ENCODE data around the gene ACTMAP. TPM values are rescaled to one million over a fixed set of nuclear protein-coding genes. Genes with fewer than 3 reads are reported as not detected.

Gene ACTMAP
- total and polyA plus RNA-seq, 9 of the 15 experiments (the other 6 are each of a cell fraction or from before 2014, with no cell fraction given): 1.7 to 16.6 (median 4.9) TPM

- TF ChIP-seq, protein P1, sequence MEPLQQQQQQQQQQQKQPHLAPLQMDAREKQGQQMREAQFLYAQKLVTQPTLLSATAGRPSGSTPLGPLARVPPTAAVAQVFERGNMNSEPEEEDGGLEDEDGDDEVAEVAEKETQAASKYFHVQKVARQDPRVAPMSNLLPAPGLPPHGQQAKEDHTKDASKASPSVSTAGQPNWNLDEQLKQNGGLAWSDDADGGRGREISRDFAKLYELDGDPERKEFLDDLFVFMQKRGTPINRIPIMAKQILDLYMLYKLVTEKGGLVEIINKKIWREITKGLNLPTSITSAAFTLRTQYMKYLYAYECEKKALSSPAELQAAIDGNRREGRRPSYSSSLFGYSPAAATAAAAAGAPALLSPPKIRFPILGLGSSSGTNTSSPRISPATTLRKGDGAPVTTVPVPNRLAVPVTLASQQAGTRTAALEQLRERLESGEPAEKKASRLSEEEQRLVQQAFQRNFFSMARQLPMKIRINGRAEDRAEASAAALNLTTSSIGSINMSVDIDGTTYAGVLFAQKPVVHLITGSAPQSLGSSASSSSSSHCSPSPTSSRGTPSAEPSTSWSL (CRISPR knock-in tag; IDR thresholded peaks at IDR 0.05; ENCODE audit: borderline replicate concordance): no peak
- TF ChIP-seq NFRKB (IDR thresholded peaks at IDR 0.05; ENCODE audit: low read depth): no peak
- TF ChIP-seq, protein P2, sequence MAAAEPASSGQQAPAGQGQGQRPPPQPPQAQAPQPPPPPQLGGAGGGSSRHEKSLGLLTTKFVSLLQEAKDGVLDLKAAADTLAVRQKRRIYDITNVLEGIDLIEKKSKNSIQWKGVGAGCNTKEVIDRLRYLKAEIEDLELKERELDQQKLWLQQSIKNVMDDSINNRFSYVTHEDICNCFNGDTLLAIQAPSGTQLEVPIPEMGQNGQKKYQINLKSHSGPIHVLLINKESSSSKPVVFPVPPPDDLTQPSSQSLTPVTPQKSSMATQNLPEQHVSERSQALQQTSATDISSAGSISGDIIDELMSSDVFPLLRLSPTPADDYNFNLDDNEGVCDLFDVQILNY (CRISPR knock-in tag; IDR thresholded peaks at IDR 0.05): no peak
- TF ChIP-seq ZFX (CRISPR knock-in tag; IDR thresholded peaks at IDR 0.05): 0 out of 2 replicates have a peak, but pooled peaks have one; percentile 18
- TF ChIP-seq TAF1 (IDR thresholded peaks at IDR 0.05; ENCODE audit: control insufficient read depth, extremely low read depth, insufficient read depth, low read length, severe bottlenecking): peak; percentile 41
- TF ChIP-seq GTF2A2 (tag; IDR thresholded peaks at IDR 0.05): no peak
- peak; percentile 69 for TF ChIP-seq ZBTB7A (IDR thresholded peaks at IDR 0.05; ENCODE audit: borderline replicate concordance, control insufficient read depth, low read depth, low read length)
- TF ChIP-seq ZNF121 (CRISPR knock-in tag; conservative IDR thresholded peaks at IDR 0.05): no peak
- TF ChIP-seq ZNF717 (CRISPR knock-in tag; IDR thresholded peaks at IDR 0.05): no peak
- peak; percentile 9; the same call in 1 of the 2 replicates for TF ChIP-seq POLR2AphosphoS5 (IDR thresholded peaks at IDR 0.05; ENCODE audit: control insufficient read depth, insufficient read depth, low read depth, low read length)
- no peak for TF ChIP-seq SRSF1 (IDR thresholded peaks at IDR 0.05; ENCODE audit: low read depth, low read length)
- no peak for TF ChIP-seq ZNF644 (tag; IDR thresholded peaks at IDR 0.05; ENCODE audit: low read depth)
- TF ChIP-seq ZNF561 (CRISPR knock-in tag; conservative IDR thresholded peaks at IDR 0.05): no peak
- TF ChIP-seq EGR1 (conservative IDR thresholded peaks at IDR 0.05): peak; percentile 88
- no peak for TF ChIP-seq SRSF7 (optimal IDR thresholded peaks at IDR 0.05; ENCODE audit: low read depth, low read length)
- no peak for TF ChIP-seq STAT5A (IDR thresholded peaks at IDR 0.05; ENCODE audit: borderline replicate concordance, low read length)
- TF ChIP-seq XRCC4 (IDR thresholded peaks at IDR 0.05; ENCODE audit: extremely low read depth, insufficient read depth, insufficient read length): no peak
- peak; percentile 40 for TF ChIP-seq ETV5 (CRISPR knock-in tag; IDR thresholded peaks at IDR 0.05; ENCODE audit: low read depth)
- TF ChIP-seq CEBPZ (IDR thresholded peaks at IDR 0.05; ENCODE audit: borderline replicate concordance, low read depth, low read length): no peak
Measured at GRCh38 chr19:40799558-40800338, 49.5 kb upstream of the ACTMAP start (continued).

All from K562 (cell line).